ENCODE results near the gene PLCB2.

PLCB2 gene

GRCh38 chr15:40301467-40302179, 6.1 kb downstream of the PLCB2 start:
- no peak for DNase-seq

GRCh38 chr15:40300771-40301170, 7.0 kb downstream of the PLCB2 start:
- no peak for DNase-seq

GRCh38 chr15:40300367-40300766, 7.4 kb downstream of the PLCB2 start:
- DNase-seq: no peak

DNA sequence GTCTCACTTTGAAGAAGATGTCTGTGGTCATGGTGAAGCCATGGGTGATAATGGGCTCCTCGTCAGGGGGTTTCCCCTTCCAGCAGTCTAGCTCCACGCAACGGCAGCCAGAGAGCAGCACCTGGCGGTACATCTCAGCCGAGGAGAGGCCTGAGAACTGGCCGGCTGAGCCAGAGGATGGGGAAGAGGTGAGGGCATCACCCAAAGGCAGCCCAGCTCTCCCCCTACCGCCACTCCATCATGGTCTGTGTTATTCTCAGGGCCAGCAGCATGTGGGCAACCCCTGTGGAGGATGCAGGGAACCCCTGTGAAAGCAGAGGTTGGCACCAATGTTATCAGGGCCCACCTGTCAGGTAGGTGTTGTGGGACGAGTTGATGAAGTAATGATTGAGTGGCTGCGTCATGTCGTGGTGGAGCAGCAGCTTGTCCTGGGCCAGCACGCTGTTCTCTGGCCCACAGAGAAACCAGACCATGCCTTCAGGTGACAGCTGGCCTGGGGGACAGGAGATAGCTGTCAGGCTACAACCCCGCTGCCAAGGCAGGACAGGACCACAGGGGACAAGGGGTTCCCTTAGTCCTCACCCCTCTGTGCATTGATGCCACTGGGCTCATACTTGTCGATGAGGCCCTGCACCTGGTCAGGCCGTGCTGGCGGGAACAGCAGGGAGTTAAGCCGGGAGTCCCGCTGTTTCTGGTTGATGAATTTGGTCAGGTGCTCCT, 9.4 kb downstream of the PLCB2 start:
- no peak for DNase-seq

- no peak for DNase-seq
These were observed 10.4 kb downstream of the PLCB2 start for GRCh38 chr15:40297356-40297755.

GRCh38 chr15:40296561-40297230, 11.0 kb downstream of the PLCB2 start:
- no peak for DNase-seq

- DNase-seq: no peak
These were observed 11.7 kb downstream of the PLCB2 start for GRCh38 chr15:40295877-40296560.

DNA sequence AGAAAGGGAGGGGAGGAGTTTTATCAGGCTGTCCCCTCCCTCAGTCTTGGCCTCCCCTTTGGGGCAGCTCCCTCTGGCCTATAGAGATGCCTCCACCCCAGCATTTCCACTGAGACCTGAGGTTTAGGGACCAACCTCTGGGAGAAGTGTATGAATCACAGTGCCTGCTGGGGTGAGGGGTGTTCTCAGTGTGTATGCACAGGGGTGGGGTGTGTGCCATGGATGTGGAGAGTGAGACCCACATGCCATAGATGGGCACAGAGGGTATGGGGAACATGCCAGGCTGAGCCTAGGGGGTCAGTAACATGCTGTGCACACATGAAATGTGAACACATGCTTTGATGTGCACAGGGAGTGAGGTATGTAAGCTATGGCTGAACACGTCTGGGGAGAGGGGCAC, 12.4 kb downstream of the PLCB2 start:
- no peak for DNase-seq

GRCh38 chr15:40293905-40294895, 13.5 kb downstream of the PLCB2 start:
- DNase-seq: no peak

DNA sequence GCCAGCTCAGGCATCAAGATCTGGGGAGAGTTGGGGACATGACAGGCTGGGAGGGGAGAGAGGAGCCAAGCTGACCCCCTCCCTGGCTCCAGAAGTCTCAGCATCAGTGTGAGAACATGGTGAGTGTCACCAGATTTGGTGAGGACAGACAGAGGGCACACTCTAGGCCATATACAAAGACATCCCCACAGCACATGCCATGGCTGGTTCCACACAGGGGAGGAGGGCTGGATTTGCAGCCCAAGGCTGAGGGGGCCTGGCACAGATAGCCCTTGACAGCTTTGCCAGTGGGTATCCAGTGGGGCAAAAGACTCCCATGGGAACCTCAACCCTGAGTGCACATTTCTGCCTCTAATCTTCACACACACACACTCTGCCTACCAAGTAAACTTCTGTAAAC, 14.7 kb downstream of the PLCB2 start:
- DNase-seq: no peak

DNA sequence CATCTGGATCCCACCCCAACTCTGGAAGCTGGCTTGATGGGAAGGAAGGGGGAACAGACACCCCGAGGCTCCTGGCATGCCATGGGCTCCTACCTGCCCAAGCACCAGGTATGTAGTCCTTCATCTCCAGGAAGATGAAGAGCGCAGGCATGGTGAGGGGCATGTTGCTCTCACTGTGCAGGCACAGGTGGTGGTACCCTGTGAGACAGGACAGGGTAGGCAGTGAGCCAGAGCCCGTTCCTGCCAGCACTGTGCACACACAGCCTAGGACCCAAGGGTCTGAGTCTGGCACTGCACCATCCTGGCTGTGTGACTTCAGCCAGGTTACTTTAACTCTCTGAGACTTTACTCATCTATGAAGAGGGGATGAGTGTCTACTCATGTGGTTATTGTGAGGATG, 15.5 kb downstream of the PLCB2 start:
- DNase-seq: no peak

DNA sequence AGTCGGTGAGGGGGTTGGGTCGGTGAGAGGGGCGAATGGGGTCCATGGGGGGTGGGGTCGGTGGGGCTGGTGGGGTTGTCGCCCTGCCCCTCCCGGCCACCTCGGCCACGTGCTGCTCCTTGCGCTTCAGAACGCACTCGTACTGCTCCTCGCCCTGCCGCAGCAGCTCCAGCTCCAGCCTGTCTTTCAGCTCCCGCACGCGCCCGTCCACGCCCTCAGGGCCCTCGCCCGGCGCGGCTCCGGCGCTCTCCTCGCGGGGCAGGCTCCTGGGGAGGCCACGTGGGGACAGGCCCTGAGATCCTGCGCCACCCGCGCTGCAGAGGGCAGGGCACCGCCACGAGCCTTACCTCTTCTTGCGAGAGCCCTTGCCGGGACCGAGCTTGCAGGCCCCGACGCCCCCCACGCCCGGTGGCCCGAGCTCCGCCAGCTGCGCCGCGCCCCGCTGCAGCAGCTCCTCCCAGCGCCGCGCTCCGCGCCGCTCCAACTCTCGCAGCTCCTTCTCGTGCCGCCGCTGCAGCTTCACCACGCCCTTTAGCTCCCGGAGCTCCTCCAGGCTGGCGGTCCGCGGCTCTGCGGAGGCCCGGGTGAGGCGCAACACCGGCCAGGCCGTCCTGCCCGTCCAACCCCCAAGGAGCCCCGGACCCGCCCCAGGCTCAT, 16.7 kb downstream of the PLCB2 start:
- no peak for DNase-seq

DNA sequence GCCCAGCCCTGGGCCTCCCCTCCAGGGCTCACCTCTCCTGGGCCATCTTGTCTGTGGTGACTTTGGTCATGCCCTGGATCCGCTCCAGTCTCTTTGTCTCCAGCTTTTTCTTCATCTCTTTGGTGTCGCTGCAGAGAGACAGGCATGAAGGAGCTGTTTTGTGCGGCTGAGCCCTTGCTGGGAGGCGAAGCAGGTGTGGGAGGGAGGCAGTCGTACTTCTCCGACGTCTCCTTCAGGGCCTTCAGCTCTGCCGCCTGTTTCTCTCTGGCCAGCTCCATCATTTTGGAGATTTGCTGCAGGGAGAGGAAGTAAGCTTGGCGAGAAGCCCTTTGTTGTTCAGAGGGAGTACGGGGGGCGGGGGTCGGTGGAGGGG, 17.2 kb downstream of the PLCB2 start:
- DNase-seq: no peak

DNA sequence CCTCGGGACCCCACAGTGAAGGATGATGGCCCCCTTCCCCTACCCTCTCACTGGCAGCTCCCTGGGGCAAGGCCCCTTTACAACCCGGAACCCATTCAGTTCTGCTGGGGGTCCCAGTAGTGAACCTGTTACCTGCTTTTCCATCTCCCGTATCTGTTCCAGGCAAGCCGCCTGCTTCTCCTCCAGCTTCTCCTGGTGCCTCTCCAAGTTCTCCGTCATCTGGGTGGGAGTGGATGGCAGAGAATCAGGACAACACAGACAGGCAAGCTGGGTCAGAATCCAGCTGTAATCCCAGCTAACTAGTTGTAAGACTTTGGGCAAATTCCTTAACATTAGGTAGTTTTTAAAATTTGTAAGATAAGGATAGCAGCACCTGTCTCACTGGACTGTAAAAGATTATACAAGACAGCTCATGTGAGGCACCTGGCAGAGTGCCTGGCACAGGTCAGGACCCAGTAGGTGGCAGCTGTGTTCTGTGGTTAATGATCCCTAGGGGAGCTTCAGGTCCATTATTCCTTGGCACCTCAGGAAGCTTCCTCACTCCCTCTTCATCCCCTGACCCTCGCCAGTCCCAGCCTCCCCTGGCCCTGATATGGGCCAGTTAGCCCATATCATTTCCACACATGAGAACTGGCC, 18.5 kb downstream of the PLCB2 start:
- no peak for DNase-seq

- no peak for DNase-seq
These were observed 19.8 kb downstream of the PLCB2 start for GRCh38 chr15:40287968-40288367.

- no peak for DNase-seq
These were observed 20.2 kb downstream of the PLCB2 start for GRCh38 chr15:40287505-40287904.

DNA sequence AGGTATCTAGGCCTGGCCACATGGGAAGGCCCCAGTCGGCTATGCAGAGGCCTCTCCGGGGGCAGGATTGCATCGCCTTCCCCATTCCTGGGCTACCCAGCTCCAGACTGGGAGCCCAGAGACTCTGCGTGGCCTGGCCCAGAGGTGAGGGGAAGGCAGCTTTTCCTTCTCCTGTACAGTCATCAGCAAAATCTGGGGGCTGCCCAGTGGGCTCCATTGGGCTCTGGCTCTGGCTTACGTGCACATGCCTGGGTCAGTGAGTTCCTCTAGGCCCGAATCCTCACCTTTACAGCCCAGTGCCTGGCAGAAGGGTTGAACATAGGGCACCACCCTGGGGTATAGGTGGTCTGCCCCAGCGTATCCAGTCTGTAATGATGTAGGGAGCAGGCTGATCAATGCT, 20.9 kb downstream of the PLCB2 start:
- no peak for DNase-seq

GRCh38 chr15:40286061-40286532, 21.6 kb downstream of the PLCB2 start:
- DNase-seq: no peak

DNA sequence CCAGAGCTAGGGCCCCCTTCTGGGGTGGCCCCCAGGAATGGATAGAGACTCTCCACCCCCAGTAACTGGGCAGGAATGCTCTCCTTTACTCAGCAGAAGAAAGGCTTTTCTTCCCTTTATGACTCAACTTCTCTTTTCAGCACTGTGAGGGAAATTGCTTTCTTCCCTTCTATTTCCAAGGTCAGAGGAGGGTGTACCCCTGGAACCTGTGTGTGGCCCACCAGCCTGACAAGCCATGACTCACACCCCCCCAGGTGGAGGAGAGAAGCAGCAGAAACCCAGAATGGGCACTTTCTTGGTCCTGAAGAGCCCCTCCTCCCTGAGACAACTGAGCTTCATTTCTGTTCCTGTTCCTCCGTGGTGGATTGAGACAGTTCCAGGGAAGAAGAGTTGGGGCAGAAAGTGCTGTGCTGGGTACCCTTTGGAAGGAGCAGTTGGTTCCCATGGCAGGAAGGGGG, 22.2 kb downstream of the PLCB2 start:
- no peak for DNase-seq

GRCh38 chr15:40285151-40285550, 22.6 kb downstream of the PLCB2 start:
- no peak for DNase-seq

Measured in NCI-H187 (cell line).